Panc1 (cell line): ENCODE results near the gene PGA5. TPM values are rescaled to one million over a fixed set of nuclear protein-coding genes. Genes with fewer than 3 reads are reported as not detected.

Experiments
- ATAC-seq: fragments of 200-7000 bp; cut with Tn5 transposase; 2 replicates; pipeline ENCODE4 v1.9.1; 2020; ENCODE audit warnings: mild to moderate bottlenecking, moderate library complexity
- BruUV-seq: library from RNA; stranded (reverse); fragments of 400-500 nt; replicated peaks from 2 replicates; lab custom pipeline; 2021; lab: Mats Ljungman, UMichigan
- CTCF ChIA-PET: fragments of 300-600 bp; sonication (Branson Sonifier 250); formaldehyde crosslinking; loops from one replicate; lab custom pipeline; 2022; ENCODE audit warnings: antibody characterized with exemption; lab: Charles Lee
- POLR2A ChIA-PET: fragments of 300-600 bp; sonication (Branson Sonifier 250); formaldehyde crosslinking; loops from one replicate; lab custom pipeline; 2022; ENCODE audit warnings: antibody characterized with exemption; lab: Charles Lee
- DNase-seq: peaks from one replicate; pipeline ENCODE4 v3.0.0-alpha.2; 2010; ENCODE audit warnings: low read depth, low spot score
- H3K27ac ChIP-seq: 2 replicates; pipeline ENCODE4 v1.5.1; 2011; ENCODE audit warnings: mild to moderate bottlenecking, low read length, inconsistent platforms
- H3K27me3 ChIP-seq: fragments of 200-500 bp; sonication (Bioruptor generic); 2 replicates; pipeline ENCODE4 v1.6.0; 2014; ENCODE audit warnings: low read length, inconsistent platforms; ENCODE audit not compliant: control insufficient read depth, insufficient read depth
- H3K36me3 ChIP-seq: fragments of 200-500 bp; sonication (Bioruptor generic); 2 replicates; pipeline ENCODE4 v1.5.1; 2014; ENCODE audit warnings: inconsistent platforms, mild to moderate bottlenecking, low read length, moderate library complexity; ENCODE audit not compliant: control insufficient read depth, insufficient read depth
- H3K4me1 ChIP-seq: 2 replicates; pipeline ENCODE4 v1.5.1; 2011; ENCODE audit warnings: inconsistent platforms, mild to moderate bottlenecking, low read length, moderate library complexity; ENCODE audit not compliant: control insufficient read depth, insufficient read depth
- H3K4me3 ChIP-seq, 2 experiments: 2 replicates each; pipeline ENCODE4 v1.5.1; 2011 to 2012; ENCODE audit warnings: low read depth in 2 of 2, low read length in 2 of 2, mild to moderate bottlenecking in 2 of 2, inconsistent platforms in 1 of 2, moderate library complexity in 1 of 2
- H3K9me3 ChIP-seq: fragments of 200-500 bp; sonication (Bioruptor generic); 2 replicates; pipeline ENCODE4 v1.5.1; 2014; ENCODE audit warnings: low read depth, mild to moderate bottlenecking, inconsistent platforms, low read length, moderate library complexity; ENCODE audit not compliant: control insufficient read depth, insufficient read depth
- POLR2AphosphoS5 ChIP-seq: IDR thresholded peaks from 2 replicates; pipeline ENCODE4 v1.6.1; 2012; ENCODE audit warnings: mild to moderate bottlenecking, low read depth, low read length, moderate library complexity
- SIN3A ChIP-seq: IDR thresholded peaks from 2 replicates; pipeline ENCODE4 v1.6.1; 2012; ENCODE audit warnings: low read depth, mild to moderate bottlenecking, low read length, moderate library complexity, borderline replicate concordance; ENCODE audit not compliant: insufficient read depth
- TCF7L2 ChIP-seq: IDR thresholded peaks from 2 replicates; pipeline ENCODE4 v1.6.1; 2011; ENCODE audit warnings: mild to moderate bottlenecking, low read depth, low read length, inconsistent platforms
- in situ Hi-C: cut with HindIII; loops from 2 replicates; pipeline ENCODE4 v1.10.0; 2016; ENCODE audit warnings: low sequenced_read_pairs, low pct_unique_long_range_greater_than_20kb
- intact Hi-C: fragments of 100-400 bp; cut with micrococcal nuclease; formaldehyde crosslinking; loops from one replicate; pipeline ENCODE4 v1.10.0; 2022; ENCODE audit not compliant: unreplicated experiment
- total RNA-seq: library from RNA; stranded (reverse); gene quantifications from one replicate; pipeline ENCODE4 v1.2.1, GENCODE V29; 2021; ENCODE audit not compliant: unreplicated experiment
- TF ChIP-seq, protein P1 (sequence below): fragments of 450-650 bp; IDR thresholded peaks from 2 replicates; pipeline ENCODE4 v1.5.1; 2017; ENCODE audit warnings: mild to moderate bottlenecking
- TF ChIP-seq, protein P2 (sequence below), 2 experiments: IDR thresholded peaks; 2 replicates each; pipeline ENCODE4 v1.6.1; 2011 to 2012; ENCODE audit warnings: low read depth in 2 of 2, control low read depth in 1 of 2, low read length in 1 of 2, mild to moderate bottlenecking in 1 of 2, moderate library complexity in 1 of 2; ENCODE audit not compliant: insufficient read depth in 1 of 2

Gene PGA5
- total RNA-seq, 1 experiment from 2014 or later: not detected

DNA sequence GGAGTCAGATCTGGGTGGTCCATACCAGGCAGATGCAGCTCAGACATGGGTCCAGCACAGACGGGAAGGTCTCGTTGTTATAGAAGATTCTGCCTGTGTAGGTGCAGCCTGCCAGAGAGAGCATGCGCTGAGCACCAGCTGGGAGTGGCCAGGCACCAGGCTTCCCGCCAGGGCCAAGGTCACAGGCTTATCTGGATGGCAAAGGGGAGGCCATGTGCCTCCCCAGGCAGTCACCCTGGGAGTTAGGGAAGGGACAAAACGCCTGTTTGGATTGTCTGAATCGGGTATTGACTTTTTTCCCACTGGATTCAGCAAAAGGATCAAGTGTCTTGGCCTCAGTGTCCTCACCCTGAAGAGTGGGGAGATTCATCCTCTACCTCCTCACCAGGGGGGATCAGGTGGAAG lies 26.5 kb downstream of the PGA5 start:
- POLR2A ChIA-PET: interaction anchor here (0.6 kb wide), 1 partner anchor 15 kb away, joined by 4 read pairs; no protein-coding TSS in a partner anchor
- H3K27ac ChIP-seq: no peak overlapping the region
- H3K4me1 ChIP-seq: no peaks in the 10 kb centered on the region
- H3K27me3 ChIP-seq: no peaks in the 10 kb centered on the region
- ATAC-seq: no peak; the same call in 1 of the 2 replicates
- no peak overlapping the region for H3K4me3 ChIP-seq
- in situ Hi-C loops (no loop called here), intact Hi-C loops (no loop called here)
- BruUV-seq: no TSS peak
- no peak for DNase-seq
- no peaks in the 10 kb centered on the region for H3K9me3 ChIP-seq
- TF ChIP-seq POLR2AphosphoS5: no peak
- TF ChIP-seq, protein P1, sequence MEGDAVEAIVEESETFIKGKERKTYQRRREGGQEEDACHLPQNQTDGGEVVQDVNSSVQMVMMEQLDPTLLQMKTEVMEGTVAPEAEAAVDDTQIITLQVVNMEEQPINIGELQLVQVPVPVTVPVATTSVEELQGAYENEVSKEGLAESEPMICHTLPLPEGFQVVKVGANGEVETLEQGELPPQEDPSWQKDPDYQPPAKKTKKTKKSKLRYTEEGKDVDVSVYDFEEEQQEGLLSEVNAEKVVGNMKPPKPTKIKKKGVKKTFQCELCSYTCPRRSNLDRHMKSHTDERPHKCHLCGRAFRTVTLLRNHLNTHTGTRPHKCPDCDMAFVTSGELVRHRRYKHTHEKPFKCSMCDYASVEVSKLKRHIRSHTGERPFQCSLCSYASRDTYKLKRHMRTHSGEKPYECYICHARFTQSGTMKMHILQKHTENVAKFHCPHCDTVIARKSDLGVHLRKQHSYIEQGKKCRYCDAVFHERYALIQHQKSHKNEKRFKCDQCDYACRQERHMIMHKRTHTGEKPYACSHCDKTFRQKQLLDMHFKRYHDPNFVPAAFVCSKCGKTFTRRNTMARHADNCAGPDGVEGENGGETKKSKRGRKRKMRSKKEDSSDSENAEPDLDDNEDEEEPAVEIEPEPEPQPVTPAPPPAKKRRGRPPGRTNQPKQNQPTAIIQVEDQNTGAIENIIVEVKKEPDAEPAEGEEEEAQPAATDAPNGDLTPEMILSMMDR: no peak
- CTCF ChIA-PET: no interaction called here
- H3K36me3 ChIP-seq: no peaks in the 10 kb centered on the region

DNA sequence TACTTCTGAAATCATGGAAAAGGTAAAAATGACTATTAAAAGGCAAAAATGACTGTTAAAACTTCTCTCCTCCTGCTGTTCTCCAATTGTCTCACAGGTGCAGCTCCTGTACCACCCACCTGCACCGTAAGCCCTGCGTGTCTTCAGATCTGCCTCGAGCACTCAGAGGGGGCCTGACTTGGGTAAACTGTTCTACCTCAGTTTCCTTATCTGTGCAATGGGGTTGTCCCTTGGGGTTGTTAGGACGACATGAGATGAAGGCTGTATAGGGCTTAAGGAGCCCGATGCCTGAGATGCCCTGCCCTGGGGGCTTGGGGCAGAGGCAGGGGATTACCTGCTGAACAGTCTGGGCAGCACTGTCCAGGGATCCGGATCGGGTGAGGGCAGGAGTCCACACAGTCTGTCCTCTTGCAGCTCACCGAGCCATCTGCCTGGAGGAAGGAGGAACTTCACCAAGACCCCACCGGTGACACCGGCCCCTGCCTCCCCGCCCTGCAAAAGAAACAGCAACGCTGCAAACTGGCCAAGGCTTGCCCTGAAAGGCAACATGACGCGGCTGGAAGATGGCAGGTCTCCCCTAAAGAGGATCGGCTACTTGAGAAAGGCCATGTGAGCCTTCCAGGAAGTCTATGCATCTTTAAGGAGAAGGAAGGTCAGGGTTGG lies 27.7 kb downstream of the PGA5 start:
- POLR2A ChIA-PET: no interaction called here
- ATAC-seq (no peak), DNase-seq (no peak)
- BruUV-seq: no TSS peak
- in situ Hi-C loops: no loop called here
- TF ChIP-seq POLR2AphosphoS5: no peak
- TF ChIP-seq, protein P2, sequence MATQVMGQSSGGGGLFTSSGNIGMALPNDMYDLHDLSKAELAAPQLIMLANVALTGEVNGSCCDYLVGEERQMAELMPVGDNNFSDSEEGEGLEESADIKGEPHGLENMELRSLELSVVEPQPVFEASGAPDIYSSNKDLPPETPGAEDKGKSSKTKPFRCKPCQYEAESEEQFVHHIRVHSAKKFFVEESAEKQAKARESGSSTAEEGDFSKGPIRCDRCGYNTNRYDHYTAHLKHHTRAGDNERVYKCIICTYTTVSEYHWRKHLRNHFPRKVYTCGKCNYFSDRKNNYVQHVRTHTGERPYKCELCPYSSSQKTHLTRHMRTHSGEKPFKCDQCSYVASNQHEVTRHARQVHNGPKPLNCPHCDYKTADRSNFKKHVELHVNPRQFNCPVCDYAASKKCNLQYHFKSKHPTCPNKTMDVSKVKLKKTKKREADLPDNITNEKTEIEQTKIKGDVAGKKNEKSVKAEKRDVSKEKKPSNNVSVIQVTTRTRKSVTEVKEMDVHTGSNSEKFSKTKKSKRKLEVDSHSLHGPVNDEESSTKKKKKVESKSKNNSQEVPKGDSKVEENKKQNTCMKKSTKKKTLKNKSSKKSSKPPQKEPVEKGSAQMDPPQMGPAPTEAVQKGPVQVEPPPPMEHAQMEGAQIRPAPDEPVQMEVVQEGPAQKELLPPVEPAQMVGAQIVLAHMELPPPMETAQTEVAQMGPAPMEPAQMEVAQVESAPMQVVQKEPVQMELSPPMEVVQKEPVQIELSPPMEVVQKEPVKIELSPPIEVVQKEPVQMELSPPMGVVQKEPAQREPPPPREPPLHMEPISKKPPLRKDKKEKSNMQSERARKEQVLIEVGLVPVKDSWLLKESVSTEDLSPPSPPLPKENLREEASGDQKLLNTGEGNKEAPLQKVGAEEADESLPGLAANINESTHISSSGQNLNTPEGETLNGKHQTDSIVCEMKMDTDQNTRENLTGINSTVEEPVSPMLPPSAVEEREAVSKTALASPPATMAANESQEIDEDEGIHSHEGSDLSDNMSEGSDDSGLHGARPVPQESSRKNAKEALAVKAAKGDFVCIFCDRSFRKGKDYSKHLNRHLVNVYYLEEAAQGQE (IDR thresholded peaks at IDR 0.05; ENCODE audit: insufficient read depth in 1 of 2, low read depth in 2 of 2, low read length in 1 of 2): no peak
- no peak for TF ChIP-seq TCF7L2
- TF ChIP-seq, protein P1: no peak
- no peak for TF ChIP-seq SIN3A
- no peaks in the 10 kb centered on the region for H3K9me3 ChIP-seq
- H3K36me3 ChIP-seq: no peaks in the 10 kb centered on the region
- no peaks in the 10 kb centered on the region for H3K27me3 ChIP-seq
- CTCF ChIA-PET: no interaction called here
- no peaks in the 10 kb centered on the region for H3K4me1 ChIP-seq
- no peak overlapping the region for H3K4me3 ChIP-seq
- intact Hi-C loops: no loop called here
- H3K27ac ChIP-seq: no peak overlapping the region
